Fibroblast of mammary gland (primary cell): ENCODE results near the gene LMNTD2.

Experiments used
- DNase-seq: peaks from one replicate; pipeline ENCODE4 v3.0.0-alpha.2; 2010; ENCODE audit warnings: low read depth
- H3K4me3 ChIP-seq: 2 replicates; pipeline ENCODE4 v1.5.1; 2011; ENCODE audit warnings: low read depth, mild to moderate bottlenecking, low read length, moderate library complexity; ENCODE audit not compliant: control insufficient read depth
- CTCF ChIP-seq: conservative IDR thresholded peaks from 2 replicates; pipeline ENCODE4 v1.5.1; 2011; ENCODE audit warnings: low read depth, low read length, inconsistent platforms; ENCODE audit not compliant: control insufficient read depth, insufficient read depth

Gene LMNTD2

GRCh38 chr11:506238-506994 lies 54.1 kb downstream of the LMNTD2 start:
- peak; percentile 97 for DNase-seq
- TF ChIP-seq CTCF = no peak
- H3K4me3 ChIP-seq = peak overlapping the region; percentile 87

GRCh38 chr11:504994-505344 lies 55.6 kb downstream of the LMNTD2 start:
- no peak for TF ChIP-seq CTCF
- H3K4me3 ChIP-seq = peak overlapping the region; percentile 87
- DNase-seq = no peak
